Measurements from ENCODE around the gene MYO3B. TPM values are rescaled to one million over a fixed set of nuclear protein-coding genes. Genes with fewer than 3 reads are reported as not detected.

Gene MYO3B
- total RNA-seq, 1 experiment from 2014 or later = 0.63 TPM

GRCh38 chr2:170553748-170554147 lies 375.8 kb downstream of the MYO3B start:
- Histone ChIP-seq H4K5ac (ENCODE audit: insufficient read length, low read depth, low read length) (no peak overlapping the region), H3K9me3 (ENCODE audit: control insufficient read depth, low read depth, low read length) (no peaks in the 10 kb centered on the region), H3K56ac (ENCODE audit: insufficient read length, low read depth, low read length) (no peak overlapping the region), H2BK120ac (ENCODE audit: low read depth, low read length, poor library complexity, severe bottlenecking) (no peak overlapping the region), H3K18ac (ENCODE audit: insufficient read length, low read depth, low read length) (no peak overlapping the region), H3K4me2 (ENCODE audit: insufficient read depth, insufficient read length, low read length) (no peak overlapping the region), H3K79me1 (ENCODE audit: insufficient read depth, low read depth, low read length, poor library complexity, severe bottlenecking) (no peaks in the 10 kb centered on the region), H4K8ac (replicated peaks; ENCODE audit: insufficient read length, low read depth, low read length) (no peak overlapping the region), H3K23ac (ENCODE audit: insufficient read length, low read depth, low read length) (no peak overlapping the region), H3K23me2 (ENCODE audit: insufficient read length, low read depth, low read length, poor library complexity, severe bottlenecking) (no peaks in the 10 kb centered on the region), H3K79me2 (ENCODE audit: insufficient read depth, low read length) (no peaks in the 10 kb centered on the region), H4K20me1 (ENCODE audit: control insufficient read depth, insufficient read depth, insufficient read length) (no peaks in the 10 kb centered on the region), H2BK12ac (ENCODE audit: insufficient read length, low read depth, low read length) (no peak overlapping the region), H3K14ac (ENCODE audit: insufficient read depth, low read length) (no peak overlapping the region), H2BK5ac (ENCODE audit: insufficient read length, low read length) (no peak overlapping the region), H3K4me1 (ENCODE audit: insufficient read depth, low read length) (no peaks in the 10 kb centered on the region), H2AFZ (ENCODE audit: low read length) (no peak overlapping the region), H2BK15ac (ENCODE audit: low read depth, low read length) (no peak overlapping the region), H3K9ac (ENCODE audit: extremely low read depth, insufficient read length, low read length) (no peak overlapping the region), H3K27ac (ENCODE audit: insufficient read length, low read depth, low read length) (no peak overlapping the region), H2BK20ac (ENCODE audit: low read depth, low read length, poor library complexity, severe bottlenecking) (no peak overlapping the region), H3K27me3 (ENCODE audit: insufficient read depth, low read length) (no peaks in the 10 kb centered on the region), H3K4ac (ENCODE audit: low read depth, low read length) (no peak overlapping the region), H4K91ac (ENCODE audit: insufficient read length, low read depth, low read length) (no peak overlapping the region), H2AK5ac (ENCODE audit: insufficient read length, low read length) (no peak overlapping the region), H3T11ph (ENCODE audit: low read length) (no peak overlapping the region)
- no peak overlapping the region for H3K4me3 Mint-ChIP-seq
- no peaks in the 10 kb centered on the region for H3K4me1 Mint-ChIP-seq
- H3K27me3 Mint-ChIP-seq (ENCODE audit: low read depth) = no peaks in the 10 kb centered on the region
- H3K36me3 Mint-ChIP-seq (ENCODE audit: insufficient read depth in 1 of 3, low read depth in 3 of 3) = peaks cover 9 to 23% (median 12%) of the 10 kb centered on the region in 3 experiments
- no peak for TF ChIP-seq CTCF (conservative IDR thresholded peaks at IDR 0.05)
- H3K27ac Mint-ChIP-seq = no peak overlapping the region
- DNase-seq = no peak
- no CpG with 5 or more reads among the region's 4 CpGs for WGBS (ENCODE audit: extremely low coverage, insufficient read length, low lambda C conversion rate)
- H3K9me3 Mint-ChIP-seq = peaks cover 26 to 31% of the 10 kb centered on the region in 2 experiments

All from H9 (cell line).